ENCODE measurements around the gene DLK2. TPM values are rescaled to one million over a fixed set of nuclear protein-coding genes. Genes with fewer than 3 reads are reported as not detected.

Gene DLK2
- total RNA-seq, 1 experiment from 2014 or later, result 1.6 TPM

GRCh38 chr6:43488667-43489276 lies 33.4 kb upstream of the DLK2 start:
- BruUV-seq (replicated peaks), result no TSS peak

GRCh38 chr6:43481591-43482236 lies 26.4 kb upstream of the DLK2 start:
- Histone ChIP-seq H3K4me3 (replicated peaks in 1 of 2; ENCODE audit: low read depth in 1 of 2, low read length in 2 of 2) (0 out of 4 replicates have a peak overlapping the region, but pooled peaks of 1 of the 2 experiments have one; percentile 10), H3K79me2 (ENCODE audit: insufficient read depth, low read length) (peaks cover 77% of the 10 kb centered on the region), H3K9ac (ENCODE audit: low read length) (0 out of 2 replicates have a peak overlapping the region, but pooled peaks have one; percentile 10), H3K27ac (ENCODE audit: low read depth, low read length) (peak overlapping the region; percentile 12; the same call in 1 of the 2 replicates), H3K9me2 (ENCODE audit: insufficient read depth) (no peaks in the 10 kb centered on the region), H4K20me1 (ENCODE audit: insufficient read depth) (no peaks in the 10 kb centered on the region), H3K36me3 (ENCODE audit: control insufficient read depth in 1 of 2, insufficient read depth in 2 of 2, low read length in 2 of 2) (no peaks in the 10 kb centered on the region), H3K4me2 (ENCODE audit: low read length) (peak overlapping the region; percentile 60), H3K27me3 (ENCODE audit: insufficient read depth, low read length) (no peaks in the 10 kb centered on the region), H2AFZ (ENCODE audit: low read depth, low read length, poor library complexity, severe bottlenecking) (no peak overlapping the region), H3K9me3 (ENCODE audit: control insufficient read depth in 1 of 2, insufficient read depth in 1 of 2, low read depth in 1 of 2, low read length in 2 of 2) (no peaks in the 10 kb centered on the region), H3K4me1 (ENCODE audit: control insufficient read depth in 1 of 2, insufficient read depth in 2 of 2, low read length in 2 of 2) (peaks cover 9 to 44% of the 10 kb centered on the region in 2 experiments; a peak in 3 of 4 replicates)
- ChIA-PET CTCF (interaction anchor here (0.7 kb wide), 1 partner anchor 12 kb away, joined by 5 read pairs; no protein-coding TSS in a partner anchor), RAD21 (ENCODE audit: low non-redundant PET in 1 of 2, low total read pairs in 2 of 2, uncharacterized antibody in 2 of 2, unreplicated experiment in 2 of 2) (no interaction called here), POLR2A (interaction anchor here (0.6 to 0.7 kb wide), 3 partner anchors 284 to 593 kb away, joined by 3 to 6 read pairs (median 4); no protein-coding TSS in a partner anchor)
- DNase-seq (ENCODE audit: low read depth, low spot score), result peak; percentile 44
- ATAC-seq, result peak; percentile 40; the same call in 1 of the 2 replicates
- BruUV-seq (replicated peaks), result no TSS peak
- intact Hi-C loops (cut with micrococcal nuclease), result no loop called here
- no peak for TF ChIP-seq CTCF (IDR thresholded peaks at IDR 0.05 in 2 of 3, conservative IDR thresholded peaks at IDR 0.05 in 1 of 3; ENCODE audit: borderline replicate concordance in 1 of 3, insufficient read depth in 1 of 3, low read depth in 2 of 3, low read length in 2 of 3)
- TF ChIP-seq TCF7L2 (IDR thresholded peaks at IDR 0.05; ENCODE audit: borderline replicate concordance, extremely low read depth, insufficient read depth, insufficient read length), result no peak
- TF ChIP-seq REST (IDR thresholded peaks at IDR 0.05; ENCODE audit: low read depth), result no peak
- TF ChIP-seq EZH2 (IDR thresholded peaks at IDR 0.05), result no peak
- TF ChIP-seq SIN3A (IDR thresholded peaks at IDR 0.05; ENCODE audit: low read depth), result 0 out of 2 replicates have a peak, but pooled peaks have one; percentile 10
- no peak for TF ChIP-seq ZFX (IDR thresholded peaks at IDR 0.05)

More at GRCh38 chr6:43488667-43489276, 33.4 kb upstream of the DLK2 start:
- Histone ChIP-seq H3K27me3 (ENCODE audit: insufficient read depth, low read length) (no peaks in the 10 kb centered on the region), H3K79me2 (ENCODE audit: insufficient read depth, low read length) (peaks cover 48% of the 10 kb centered on the region), H3K4me1 (ENCODE audit: control insufficient read depth in 1 of 2, insufficient read depth in 2 of 2, low read length in 2 of 2) (peaks cover 2 to 18% of the 10 kb centered on the region in 2 experiments; a peak in 3 of 4 replicates), H3K36me3 (ENCODE audit: control insufficient read depth in 1 of 2, insufficient read depth in 2 of 2, low read length in 2 of 2) (no peaks in the 10 kb centered on the region), H2AFZ (ENCODE audit: low read depth, low read length, poor library complexity, severe bottlenecking) (no peak overlapping the region), H3K27ac (ENCODE audit: low read depth, low read length) (no peak overlapping the region), H4K20me1 (ENCODE audit: insufficient read depth) (no peaks in the 10 kb centered on the region), H3K9ac (ENCODE audit: low read length) (no peak overlapping the region), H3K9me2 (ENCODE audit: insufficient read depth) (no peaks in the 10 kb centered on the region), H3K4me2 (ENCODE audit: low read length) (no peak overlapping the region), H3K4me3 (replicated peaks in 1 of 2; ENCODE audit: low read depth in 1 of 2, low read length in 2 of 2) (no peak overlapping the region), H3K9me3 (ENCODE audit: control insufficient read depth in 1 of 2, insufficient read depth in 1 of 2, low read depth in 1 of 2, low read length in 2 of 2) (no peaks in the 10 kb centered on the region)
- ChIA-PET POLR2A (interaction anchor here (0.7 kb wide), 1 partner anchor 31 kb away, joined by 3 read pairs; no protein-coding TSS in a partner anchor), RAD21 (ENCODE audit: low non-redundant PET in 1 of 2, low total read pairs in 2 of 2, uncharacterized antibody in 2 of 2, unreplicated experiment in 2 of 2) (no interaction called here), CTCF (no interaction called here)
- intact Hi-C loops (cut with micrococcal nuclease), result no loop called here
- TF ChIP-seq SIN3A (IDR thresholded peaks at IDR 0.05; ENCODE audit: low read depth) (no peak), EZH2phosphoT487 (IDR thresholded peaks at IDR 0.05; ENCODE audit: borderline replicate concordance) (no peak), SP1 (IDR thresholded peaks at IDR 0.05; ENCODE audit: low read depth) (no peak), ZNF274 (IDR thresholded peaks at IDR 0.05; ENCODE audit: low read depth, low read length) (no peak), ELF1 (IDR thresholded peaks at IDR 0.05; ENCODE audit: borderline replicate concordance, low read depth) (no peak), POLR2AphosphoS5 (IDR thresholded peaks at IDR 0.05; ENCODE audit: low read depth, low read length) (no peak), CEBPB (IDR thresholded peaks at IDR 0.05; ENCODE audit: low read depth) (no peak), MAX (IDR thresholded peaks at IDR 0.05) (no peak)
- DNase-seq (ENCODE audit: low read depth, low spot score), result no peak
- no peak for ATAC-seq

Measured in HCT116 (cell line).